Lung (tissue), 12 donors: ENCODE results near the gene CHMP2B. TPM values are rescaled to one million over a fixed set of nuclear protein-coding genes. Genes with fewer than 3 reads are reported as not detected.

Experiments
- ATAC-seq: fragments of 200-7000 bp; cut with Tn5 transposase; one replicate; pipeline ENCODE4 v1.9.1; 2020; ENCODE audit warnings: moderate number of reproducible peaks; ENCODE audit not compliant: insufficient read depth, low FRiP score
- DNase-seq, 3 donors: peaks; one replicate each; pipeline ENCODE4 v3.0.0-alpha.2; 2013 to 2017
- H3K27ac ChIP-seq, 2 donors: one replicate each; pipeline ENCODE4 v1.5.1; 2013; ENCODE audit warnings: mild to moderate bottlenecking in 2 of 2, moderate library complexity in 2 of 2, control low read depth in 1 of 2, inconsistent platforms in 1 of 2, low read depth in 1 of 2, low read length in 1 of 2
- H3K27me3 ChIP-seq, 3 donors: one replicate each; pipeline ENCODE4 v1.5.1; 2013; ENCODE audit warnings: low read length in 2 of 3; ENCODE audit not compliant: control insufficient read depth in 3 of 3, insufficient read depth in 3 of 3
- H3K36me3 ChIP-seq, 4 donors: one replicate each; pipeline ENCODE4 v1.5.1; 2013; ENCODE audit warnings: low read length in 4 of 4, mild to moderate bottlenecking in 1 of 4, moderate library complexity in 1 of 4; ENCODE audit not compliant: control insufficient read depth in 4 of 4, insufficient read depth in 4 of 4
- H3K4me1 ChIP-seq, 5 donors: one replicate each; pipeline ENCODE4 v1.5.1; 2013; ENCODE audit warnings: low read length in 5 of 5, mild to moderate bottlenecking in 2 of 5, moderate library complexity in 1 of 5; ENCODE audit not compliant: control insufficient read depth in 5 of 5, insufficient read depth in 5 of 5
- H3K4me3 ChIP-seq: one replicate; pipeline ENCODE4 v1.5.1; 2013; ENCODE audit warnings: mild to moderate bottlenecking, control low read depth, moderate library complexity
- H3K9ac ChIP-seq, 2 donors: one replicate each; pipeline ENCODE4 v1.5.1; 2013; ENCODE audit warnings: low read length in 2 of 2, control low read depth in 1 of 2; ENCODE audit not compliant: insufficient read depth in 1 of 2
- H3K9me3 ChIP-seq, 4 donors: one replicate each; pipeline ENCODE4 v1.5.1; 2013; ENCODE audit warnings: low read length in 3 of 4, mild to moderate bottlenecking in 1 of 4, moderate library complexity in 1 of 4; ENCODE audit not compliant: control insufficient read depth in 4 of 4, insufficient read depth in 3 of 4
- WGBS, 2 donors: extraction: QIAGEN DNeasy Blood & Tissue Kit; methylation state at CpG; one replicate each; pipeline ENCODE4 v1.1.7; 2013; 5-methylcytosine and 5-hydroxymethylcytosine counted together
- polyA plus RNA-seq, 2 donors: library from polyadenylated mRNA; stranded (reverse); fragments of 200-250 nt; gene quantifications; one replicate each; pipeline ENCODE4 v1.2.1, GENCODE V29; 2013
- total RNA-seq, 2 donors: library from RNA; depleted of rRNA in 1 of 2; stranded (reverse); fragments of >200 nt in 1 of 2; gene quantifications; one replicate each; pipeline ENCODE4 v1.2.1, GENCODE V29; 2014 to 2021
- TF ChIP-seq, protein P1 (sequence below): IDR thresholded peaks from 2 replicates; pipeline ENCODE4 v1.5.1; 2012; ENCODE audit warnings: mild to moderate bottlenecking; ENCODE audit errors: control extremely low read depth, extremely low read depth
- donor health status: control.
- donor health status: control.
- donor health status: Bipolar disorder and iron deficiency.
- donor health status: healthy.
- donor health status: DM: yes; HTN: yes; CAD: no.

Gene CHMP2B
- total and polyA plus RNA-seq, 4 donors: 21.9 to 45.1 (median 37.6) TPM

DNA sequence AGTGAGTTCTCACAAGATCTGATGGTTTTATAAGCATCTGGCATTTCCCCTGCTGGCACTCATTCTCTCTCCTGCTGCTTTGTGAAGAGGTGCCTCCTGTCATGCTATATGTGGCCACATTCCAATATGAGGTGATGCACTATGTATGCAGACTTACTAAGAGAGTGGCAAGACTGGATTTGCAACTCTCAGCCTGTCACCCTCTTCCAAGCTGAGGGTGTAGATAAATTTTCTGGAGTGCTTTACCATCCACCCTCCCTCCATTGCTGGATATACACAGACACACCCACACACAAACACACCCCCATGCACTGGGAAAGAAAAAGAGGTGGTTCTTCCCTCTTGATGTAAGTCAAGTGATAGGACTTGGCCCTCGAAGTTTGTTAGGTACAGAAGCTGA, 30.2 kb upstream of the CHMP2B start:
- H3K27ac ChIP-seq: no peak overlapping the region
- peaks cover 0 to 2% (median 0%) of the 10 kb centered on the region in 4 donors for H3K9me3 ChIP-seq
- H3K36me3 ChIP-seq: no peaks in the 10 kb centered on the region
- TF ChIP-seq, protein P1, sequence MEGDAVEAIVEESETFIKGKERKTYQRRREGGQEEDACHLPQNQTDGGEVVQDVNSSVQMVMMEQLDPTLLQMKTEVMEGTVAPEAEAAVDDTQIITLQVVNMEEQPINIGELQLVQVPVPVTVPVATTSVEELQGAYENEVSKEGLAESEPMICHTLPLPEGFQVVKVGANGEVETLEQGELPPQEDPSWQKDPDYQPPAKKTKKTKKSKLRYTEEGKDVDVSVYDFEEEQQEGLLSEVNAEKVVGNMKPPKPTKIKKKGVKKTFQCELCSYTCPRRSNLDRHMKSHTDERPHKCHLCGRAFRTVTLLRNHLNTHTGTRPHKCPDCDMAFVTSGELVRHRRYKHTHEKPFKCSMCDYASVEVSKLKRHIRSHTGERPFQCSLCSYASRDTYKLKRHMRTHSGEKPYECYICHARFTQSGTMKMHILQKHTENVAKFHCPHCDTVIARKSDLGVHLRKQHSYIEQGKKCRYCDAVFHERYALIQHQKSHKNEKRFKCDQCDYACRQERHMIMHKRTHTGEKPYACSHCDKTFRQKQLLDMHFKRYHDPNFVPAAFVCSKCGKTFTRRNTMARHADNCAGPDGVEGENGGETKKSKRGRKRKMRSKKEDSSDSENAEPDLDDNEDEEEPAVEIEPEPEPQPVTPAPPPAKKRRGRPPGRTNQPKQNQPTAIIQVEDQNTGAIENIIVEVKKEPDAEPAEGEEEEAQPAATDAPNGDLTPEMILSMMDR: no peak
- WGBS, 2 donors: 47 to 64% methylated on average over 1 of the region's 1 CpG
- H3K9ac ChIP-seq: no peak overlapping the region
- peak in 1 of 3 donors; percentile 7 for DNase-seq
- no peak overlapping the region for H3K4me3 ChIP-seq
- no peaks in the 10 kb centered on the region for H3K4me1 ChIP-seq
- H3K27me3 ChIP-seq: no peaks in the 10 kb centered on the region
- ATAC-seq: no peak

DNA sequence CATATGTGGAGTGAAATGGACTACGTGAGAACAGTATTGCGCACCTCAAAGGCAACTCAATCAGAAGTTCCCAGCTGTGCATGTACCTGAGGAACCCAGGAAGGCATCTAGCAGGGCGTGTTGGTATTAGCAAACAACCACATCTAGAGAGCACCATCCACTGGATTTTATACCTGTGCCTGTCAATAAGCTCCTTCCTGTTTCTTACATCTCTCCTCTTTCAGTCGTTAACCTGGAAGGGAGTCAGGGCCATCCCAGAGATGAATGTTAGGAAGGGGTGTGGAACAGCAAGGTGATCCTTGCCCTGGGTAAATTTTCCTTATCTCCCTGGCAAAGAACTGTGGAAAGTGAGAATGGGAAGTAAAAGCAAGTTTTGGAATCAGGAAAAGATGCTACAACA, 29.6 kb upstream of the CHMP2B start:
- ATAC-seq (no peak), DNase-seq (no peak)
- Histone ChIP-seq H3K9ac (no peak overlapping the region), H3K27ac (no peak overlapping the region), H3K27me3 (no peaks in the 10 kb centered on the region), H3K36me3 (no peaks in the 10 kb centered on the region), H3K4me3 (no peak overlapping the region), H3K4me1 (no peaks in the 10 kb centered on the region), H3K9me3 (peaks cover 0 to 2% (median 0%) of the 10 kb centered on the region in 4 donors)
- TF ChIP-seq, protein P1: no peak
- 80 to 85% methylated on average over 4 of the region's 4 CpGs for WGBS, 2 donors

DNA sequence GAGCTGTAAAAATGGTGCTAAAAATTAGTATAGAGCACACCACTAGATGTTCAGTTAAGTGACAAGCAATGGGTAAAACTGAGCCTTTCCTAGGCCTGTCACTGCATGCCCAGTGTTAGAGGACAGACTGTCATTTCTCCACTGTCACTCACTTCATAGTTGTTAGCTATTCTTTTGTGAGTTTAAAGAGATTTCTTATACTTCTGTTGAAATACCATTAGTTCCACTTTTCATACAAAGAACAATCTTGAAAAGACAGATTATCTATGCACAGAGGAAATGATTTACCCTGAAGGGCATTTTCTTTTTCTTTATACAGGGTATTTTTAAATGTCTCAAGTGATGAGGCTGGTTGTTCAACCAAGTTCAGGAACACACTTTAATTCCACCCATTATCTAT, 28.3 kb upstream of the CHMP2B start:
- no peaks in the 10 kb centered on the region for H3K27me3 ChIP-seq
- no peak for ATAC-seq
- DNase-seq: no peak
- no peak overlapping the region for H3K9ac ChIP-seq
- no peaks in the 10 kb centered on the region for H3K36me3 ChIP-seq
- H3K9me3 ChIP-seq: peaks cover 0 to 2% (median 0%) of the 10 kb centered on the region in 4 donors
- no peak overlapping the region for H3K27ac ChIP-seq
- H3K4me3 ChIP-seq: no peak overlapping the region
- TF ChIP-seq, protein P1: no peak
- no peaks in the 10 kb centered on the region for H3K4me1 ChIP-seq

DNA sequence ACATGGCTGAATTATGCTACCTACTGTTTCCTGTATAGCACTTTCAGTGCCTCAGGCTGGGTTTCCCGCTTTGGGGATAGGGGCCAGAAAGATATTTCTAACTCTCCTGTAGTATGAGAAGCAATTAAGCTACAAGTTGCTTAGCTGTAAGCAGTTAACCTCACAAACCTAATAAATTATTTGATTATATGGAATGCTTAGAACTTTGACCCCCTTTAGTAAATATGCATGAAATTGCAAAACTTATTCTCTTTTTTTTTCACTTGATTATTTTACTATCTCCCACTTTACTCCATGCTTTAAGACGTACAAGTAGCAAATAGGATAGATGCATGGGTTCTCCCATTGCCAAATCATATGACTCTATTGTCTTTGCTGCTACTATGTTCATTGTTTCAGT, 27.5 kb upstream of the CHMP2B start:
- TF ChIP-seq, protein P1: no peak
- no peak for ATAC-seq
- no peaks in the 10 kb centered on the region for H3K4me1 ChIP-seq
- H3K27me3 ChIP-seq: no peaks in the 10 kb centered on the region
- WGBS, 2 donors: 79 to 90% methylated on average over 2 of the region's 2 CpGs
- no peak overlapping the region for H3K4me3 ChIP-seq
- no peaks in the 10 kb centered on the region for H3K36me3 ChIP-seq
- H3K27ac ChIP-seq: no peak overlapping the region
- DNase-seq: no peak
- no peak overlapping the region for H3K9ac ChIP-seq
- H3K9me3 ChIP-seq: peaks cover 0 to 2% (median 0%) of the 10 kb centered on the region in 4 donors
